HEK293T (cell line): ENCODE results near the gene CNPPD1.
A peak's percentile ranks its signal among the peaks of the same experiment; 100 is the strongest.

Source experiments
- BHLHE40 ChIP-seq: fragments of 450-650 bp; IDR thresholded peaks from 2 replicates; pipeline ENCODE4 v1.6.1; 2016; ENCODE audit warnings: mild to moderate bottlenecking, moderate library complexity, borderline replicate concordance
- FOXK2 ChIP-seq: fragments of 450-650 bp; IDR thresholded peaks from 2 replicates; pipeline ENCODE4 v1.6.1; 2016; ENCODE audit warnings: mild to moderate bottlenecking
- FOXM1 ChIP-seq: fragments of 450-650 bp; IDR thresholded peaks from 2 replicates; pipeline ENCODE4 v1.6.1; 2017; ENCODE audit warnings: mild to moderate bottlenecking, borderline replicate concordance
- L3MBTL2 ChIP-seq: fragments of 450-650 bp; conservative IDR thresholded peaks from 2 replicates; pipeline ENCODE4 v1.6.1; 2016; ENCODE audit warnings: mild to moderate bottlenecking
- NFRKB ChIP-seq: fragments of 450-650 bp; IDR thresholded peaks from 2 replicates; pipeline ENCODE4 v1.6.1; 2016; ENCODE audit warnings: mild to moderate bottlenecking, moderate library complexity
- PKNOX1 ChIP-seq: fragments of 450-650 bp; IDR thresholded peaks from 2 replicates; pipeline ENCODE4 v1.6.1; 2016
- SP1 ChIP-seq: fragments of 450-650 bp; IDR thresholded peaks from 2 replicates; pipeline ENCODE4 v1.6.1; 2017

- TF ChIP-seq PKNOX1 (no peak), SP1 (no peak), FOXK2 (no peak), FOXM1 (peak; percentile 76; the same call in 1 of the 2 replicates), L3MBTL2 (peak; percentile 49), BHLHE40 (no peak), NFRKB (no peak)
Measured at GRCh38 chr2:219177552-219178376, 1.0 kb upstream of the CNPPD1 start, which contains the start of gene RETREG2.
